HEK293 (cell line): Measurements from ENCODE around the gene FGF9.
A peak's percentile ranks its signal among the peaks of the same experiment; 100 is the strongest.

Source experiments
- ELK4 ChIP-seq: IDR thresholded peaks from 2 replicates; pipeline ENCODE4 v1.6.1; 2011; ENCODE audit warnings: mild to moderate bottlenecking, low read depth, low read length, borderline replicate concordance
- FEZF1 ChIP-seq: fragments of 450-650 bp; formaldehyde crosslinking; IDR thresholded peaks from 2 replicates; pipeline ENCODE4 v1.5.1; 2016; ENCODE audit warnings: missing biosample characterization, missing genetic modification characterization
- KLF10 ChIP-seq: fragments of 450-650 bp; IDR thresholded peaks from 2 replicates; pipeline ENCODE4 v1.5.1; 2018; ENCODE audit warnings: missing biosample characterization, mild to moderate bottlenecking, missing genetic modification characterization
- KLF8 ChIP-seq: fragments of 450-650 bp; formaldehyde crosslinking; IDR thresholded peaks from 2 replicates; pipeline ENCODE4 v1.5.1; 2016; ENCODE audit warnings: missing biosample characterization, missing genetic modification characterization
- KLF9 ChIP-seq: fragments of 450-650 bp; formaldehyde crosslinking; IDR thresholded peaks from 2 replicates; pipeline ENCODE4 v1.5.1; 2016; ENCODE audit warnings: missing biosample characterization, missing genetic modification characterization, low read depth
- PBX3 ChIP-seq: sonication (generic); formaldehyde crosslinking; IDR thresholded peaks from 2 replicates; pipeline ENCODE4 v1.8.1; 2022; ENCODE audit warnings: mild to moderate bottlenecking, moderate library complexity, missing genetic modification reagents
- RBAK ChIP-seq: fragments of 450-650 bp; formaldehyde crosslinking; IDR thresholded peaks from 2 replicates; pipeline ENCODE4 v1.5.1; 2016; ENCODE audit warnings: missing biosample characterization, missing genetic modification characterization
- REPIN1 ChIP-seq: fragments of 450-650 bp; formaldehyde crosslinking; IDR thresholded peaks from 2 replicates; pipeline ENCODE4 v1.5.1; 2017; ENCODE audit warnings: missing biosample characterization, missing genetic modification characterization, low read depth
- REST ChIP-seq: fragments of 450-650 bp; formaldehyde crosslinking; IDR thresholded peaks from 2 replicates; pipeline ENCODE4 v1.5.1; 2016; ENCODE audit warnings: missing biosample characterization, missing genetic modification characterization
- ZBTB48 ChIP-seq: fragments of 450-650 bp; formaldehyde crosslinking; IDR thresholded peaks from 2 replicates; pipeline ENCODE4 v1.5.1; 2016; ENCODE audit warnings: missing biosample characterization, missing genetic modification characterization
- ZNF10 ChIP-seq: fragments of 450-650 bp; formaldehyde crosslinking; IDR thresholded peaks from 2 replicates; pipeline ENCODE4 v1.5.1; 2017; ENCODE audit warnings: missing biosample characterization, missing genetic modification characterization
- ZNF148 ChIP-seq: fragments of 450-650 bp; formaldehyde crosslinking; IDR thresholded peaks from 2 replicates; pipeline ENCODE4 v1.5.0; 2017; ENCODE audit warnings: missing biosample characterization, missing genetic modification characterization, borderline replicate concordance
- ZNF223 ChIP-seq: fragments of 450-650 bp; formaldehyde crosslinking; IDR thresholded peaks from 2 replicates; pipeline ENCODE4 v1.5.1; 2016; ENCODE audit warnings: missing biosample characterization, missing genetic modification characterization
- ZNF239 ChIP-seq: fragments of 450-650 bp; formaldehyde crosslinking; IDR thresholded peaks from 2 replicates; pipeline ENCODE4 v1.5.1; 2016; ENCODE audit warnings: missing biosample characterization, missing genetic modification characterization
- ZNF26 ChIP-seq: fragments of 450-650 bp; formaldehyde crosslinking; IDR thresholded peaks from 2 replicates; pipeline ENCODE4 v1.5.1; 2016; ENCODE audit warnings: missing biosample characterization, missing genetic modification characterization
- ZNF335 ChIP-seq: fragments of 450-650 bp; formaldehyde crosslinking; conservative IDR thresholded peaks from 2 replicates; pipeline ENCODE4 v1.5.1; 2016; ENCODE audit warnings: missing biosample characterization, missing genetic modification characterization
- ZNF433 ChIP-seq: fragments of 450-650 bp; formaldehyde crosslinking; IDR thresholded peaks from 2 replicates; pipeline ENCODE4 v1.5.1; 2016; ENCODE audit warnings: missing biosample characterization, missing genetic modification characterization, low read depth
- ZNF501 ChIP-seq: fragments of 450-650 bp; formaldehyde crosslinking; IDR thresholded peaks from 2 replicates; pipeline ENCODE4 v1.5.1; 2016; ENCODE audit warnings: missing biosample characterization, missing genetic modification characterization
- ZNF521 ChIP-seq: fragments of 450-650 bp; formaldehyde crosslinking; IDR thresholded peaks from 2 replicates; pipeline ENCODE4 v1.5.1; 2017; ENCODE audit warnings: missing biosample characterization, mild to moderate bottlenecking, missing genetic modification characterization
- ZNF555 ChIP-seq: fragments of 450-650 bp; formaldehyde crosslinking; conservative IDR thresholded peaks from 2 replicates; pipeline ENCODE4 v1.5.1; 2017; ENCODE audit warnings: missing biosample characterization, mild to moderate bottlenecking, missing genetic modification characterization, inconsistent platforms
- ZNF561 ChIP-seq: fragments of 450-650 bp; IDR thresholded peaks from 2 replicates; pipeline ENCODE4 v1.5.1; 2018; ENCODE audit warnings: missing biosample characterization, missing genetic modification characterization, borderline replicate concordance
- ZNF580 ChIP-seq: fragments of 450-650 bp; formaldehyde crosslinking; IDR thresholded peaks from 2 replicates; pipeline ENCODE4 v1.5.1; 2016; ENCODE audit warnings: missing biosample characterization, missing genetic modification characterization
- ZNF660 ChIP-seq: fragments of 450-650 bp; IDR thresholded peaks from 2 replicates; pipeline ENCODE4 v1.5.1; 2018; ENCODE audit warnings: missing biosample characterization, mild to moderate bottlenecking, missing genetic modification characterization
- ZNF701 ChIP-seq: fragments of 450-650 bp; formaldehyde crosslinking; IDR thresholded peaks from 2 replicates; pipeline ENCODE4 v1.5.1; 2016; ENCODE audit warnings: missing biosample characterization, missing genetic modification characterization
- ZNF768 ChIP-seq: fragments of 450-650 bp; formaldehyde crosslinking; IDR thresholded peaks from 2 replicates; pipeline ENCODE4 v1.5.1; 2018; ENCODE audit warnings: missing biosample characterization, mild to moderate bottlenecking, missing genetic modification characterization
- ZNF777 ChIP-seq: fragments of 450-650 bp; formaldehyde crosslinking; IDR thresholded peaks from 2 replicates; pipeline ENCODE4 v1.5.1; 2017; ENCODE audit warnings: missing biosample characterization, missing genetic modification characterization, borderline replicate concordance
- ZSCAN4 ChIP-seq: fragments of 450-650 bp; formaldehyde crosslinking; IDR thresholded peaks from 2 replicates; pipeline ENCODE4 v1.5.1; 2017; ENCODE audit warnings: missing biosample characterization, missing genetic modification characterization

The FGF9 gene

GRCh38 chr13:21673789-21674489, 3.1 kb downstream of the FGF9 start (continued):
- TF ChIP-seq PBX3 (no peak), ZNF223 (no peak), ELK4 (no peak), ZNF580 (tag by site-specific recombination) (no peak), ZNF777 (tag by site-specific recombination) (no peak), REPIN1 (tag by site-specific recombination) (no peak), ZNF660 (tag by site-specific recombination) (no peak), ZNF501 (peak; percentile 42; the same call in 1 of the 2 replicates), ZNF26 (no peak), ZNF335 (tag by site-specific recombination) (peak; percentile 58), ZNF701 (tag by site-specific recombination) (no peak), ZNF521 (tag by site-specific recombination) (no peak), FEZF1 (peak; percentile 7; the same call in 1 of the 2 replicates), KLF10 (tag by site-specific recombination) (no peak), RBAK (tag by site-specific recombination) (no peak), KLF8 (tag by site-specific recombination) (0 out of 2 replicates have a peak, but pooled peaks have one; percentile 22), ZNF148 (tag by site-specific recombination) (no peak), ZNF239 (tag by site-specific recombination) (no peak), ZBTB48 (peak; percentile 61; the same call in 1 of the 2 replicates), ZNF555 (no peak), KLF9 (tag by site-specific recombination) (no peak), REST (tag by site-specific recombination) (no peak), ZSCAN4 (tag by site-specific recombination) (no peak), ZNF10 (no peak), ZNF433 (tag by site-specific recombination) (no peak), ZNF561 (tag by site-specific recombination) (no peak), ZNF768 (tag by site-specific recombination) (no peak)
